Measurements from ENCODE around the gene HIVEP3. TPM values are rescaled to one million over a fixed set of nuclear protein-coding genes. Genes with fewer than 3 reads are reported as not detected.

The HIVEP3 gene
- polyA plus RNA-seq, 1 of the 3 experiments (the other 2 are of a cell fraction), result 6.4 TPM

DNA sequence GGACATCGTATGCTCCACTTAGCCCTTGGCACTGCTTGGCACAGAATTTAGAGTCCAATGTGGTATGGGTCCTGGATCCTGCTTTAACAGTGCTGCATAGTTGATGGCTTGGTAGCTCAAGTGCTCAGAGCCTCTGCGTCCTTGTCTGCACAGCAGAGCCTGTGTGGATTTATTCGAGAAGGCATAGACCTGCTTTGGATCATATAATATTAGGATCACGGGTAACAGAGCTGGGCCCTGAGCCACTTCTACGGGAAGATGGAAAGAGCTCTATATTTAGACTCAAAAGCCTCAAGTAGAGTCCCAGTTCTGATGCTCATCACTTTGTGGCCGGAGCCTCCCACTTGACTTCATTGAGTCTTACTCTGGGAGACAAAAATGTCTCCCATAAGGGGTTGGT is 269.9 kb downstream of the HIVEP3 start (continued):
- TF ChIP-seq GATA2 (CRISPR knock-in tag; IDR thresholded peaks at IDR 0.05), result no peak
- no peak for TF ChIP-seq FOXJ3 (CRISPR knock-in tag; IDR thresholded peaks at IDR 0.05)
- TF ChIP-seq TEAD4 (IDR thresholded peaks at IDR 0.05; ENCODE audit: borderline replicate concordance, insufficient read depth), result no peak
- no peak for TF ChIP-seq JUND (IDR thresholded peaks at IDR 0.05)
- TF ChIP-seq, protein P1, sequence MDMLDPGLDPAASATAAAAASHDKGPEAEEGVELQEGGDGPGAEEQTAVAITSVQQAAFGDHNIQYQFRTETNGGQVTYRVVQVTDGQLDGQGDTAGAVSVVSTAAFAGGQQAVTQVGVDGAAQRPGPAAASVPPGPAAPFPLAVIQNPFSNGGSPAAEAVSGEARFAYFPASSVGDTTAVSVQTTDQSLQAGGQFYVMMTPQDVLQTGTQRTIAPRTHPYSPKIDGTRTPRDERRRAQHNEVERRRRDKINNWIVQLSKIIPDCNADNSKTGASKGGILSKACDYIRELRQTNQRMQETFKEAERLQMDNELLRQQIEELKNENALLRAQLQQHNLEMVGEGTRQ (IDR thresholded peaks at IDR 0.05; ENCODE audit: borderline replicate concordance, low read depth, low read length), result no peak
- no peak for TF ChIP-seq ELF1 (IDR thresholded peaks at IDR 0.05)
- no peak for TF ChIP-seq FOSL2 (IDR thresholded peaks at IDR 0.05; ENCODE audit: borderline replicate concordance, low read depth)
- no peak for TF ChIP-seq POLR2AphosphoS5 (IDR thresholded peaks at IDR 0.05; ENCODE audit: low read depth, low read length)
- TF ChIP-seq RXRA (IDR thresholded peaks at IDR 0.05; ENCODE audit: borderline replicate concordance, low read depth), result no peak

- Histone ChIP-seq H3K9me3 (no peaks in the 10 kb centered on the region), H4K20me1 (ENCODE audit: insufficient read depth) (no peaks in the 10 kb centered on the region), H3F3A (replicated peaks; ENCODE audit: insufficient read depth) (no peaks in the 10 kb centered on the region), H3K36me3 (replicated peaks in 1 of 2; ENCODE audit: control insufficient read depth in 1 of 2, insufficient read depth in 2 of 2, low read length in 1 of 2) (no peaks in the 10 kb centered on the region), H3K27ac (ENCODE audit: low read depth in 2 of 2, low read length in 1 of 2) (no peak overlapping the region), H2AFZ (ENCODE audit: low read depth) (no peak overlapping the region), H3K79me2 (ENCODE audit: insufficient read depth) (no peaks in the 10 kb centered on the region), H3K9me2 (no peaks in the 10 kb centered on the region), H3K4me1 (ENCODE audit: control insufficient read depth in 1 of 2, insufficient read depth in 2 of 2, low read depth in 1 of 2, low read length in 1 of 2) (peaks cover 4 to 15% of the 10 kb centered on the region in 2 experiments; a peak in 2 of 4 replicates), H3K9ac (no peak overlapping the region), H3K4me2 (no peak overlapping the region), H3K4me3 (ENCODE audit: low read depth in 2 of 2, low read length in 1 of 2) (no peak overlapping the region), H3K27me3 (ENCODE audit: insufficient read depth) (no peaks in the 10 kb centered on the region)
- TF ChIP-seq SIN3A (IDR thresholded peaks at IDR 0.05; ENCODE audit: borderline replicate concordance, low read depth, low read length), result no peak
- no peak for TF ChIP-seq FOXJ3 (CRISPR knock-in tag; IDR thresholded peaks at IDR 0.05)
- TF ChIP-seq TEAD4 (IDR thresholded peaks at IDR 0.05; ENCODE audit: borderline replicate concordance, insufficient read depth), result no peak
- no peak for TF ChIP-seq ELF1 (IDR thresholded peaks at IDR 0.05)
- TF ChIP-seq RXRA (IDR thresholded peaks at IDR 0.05; ENCODE audit: borderline replicate concordance, low read depth), result no peak
- no peak for TF ChIP-seq MEF2A (IDR thresholded peaks at IDR 0.05; ENCODE audit: borderline replicate concordance, low read depth)
- TF ChIP-seq RFX5 (IDR thresholded peaks at IDR 0.05; ENCODE audit: low read length), result no peak
- no peak for TF ChIP-seq TCF12 (IDR thresholded peaks at IDR 0.05)
- no peak for TF ChIP-seq SMC3 (IDR thresholded peaks at IDR 0.05; ENCODE audit: low read depth, low read length)
- TF ChIP-seq POLR2AphosphoS5 (IDR thresholded peaks at IDR 0.05; ENCODE audit: low read depth, low read length), result no peak
- TF ChIP-seq PBX3 (IDR thresholded peaks at IDR 0.05), result no peak
- TF ChIP-seq YY1 (IDR thresholded peaks at IDR 0.05; ENCODE audit: low read depth), result no peak
- TF ChIP-seq NFIC (IDR thresholded peaks at IDR 0.05; ENCODE audit: borderline replicate concordance), result no peak
- no peak for TF ChIP-seq RCOR1 (IDR thresholded peaks at IDR 0.05; ENCODE audit: low read length)
- TF ChIP-seq, protein P2, sequence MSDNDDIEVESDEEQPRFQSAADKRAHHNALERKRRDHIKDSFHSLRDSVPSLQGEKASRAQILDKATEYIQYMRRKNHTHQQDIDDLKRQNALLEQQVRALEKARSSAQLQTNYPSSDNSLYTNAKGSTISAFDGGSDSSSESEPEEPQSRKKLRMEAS (IDR thresholded peaks at IDR 0.05; ENCODE audit: low read depth), result no peak
- no peak for TF ChIP-seq EP300 (IDR thresholded peaks at IDR 0.05; ENCODE audit: borderline replicate concordance in 1 of 2, low read depth in 1 of 2, low read length in 1 of 2)
- TF ChIP-seq FOXM1 (IDR thresholded peaks at IDR 0.05; ENCODE audit: low read depth), result no peak
- WGBS (ENCODE audit: low lambda C conversion rate), result 83% methylated on average over 5 of the region's 5 CpGs
- no peak for DNase-seq
- ChIA-PET CTCF (interaction anchor here (0.8 to 1.9 kb wide), 2 partner anchors 10 to 74 kb away, joined by 3 to 6 read pairs; no protein-coding TSS in a partner anchor), POLR2A (no interaction called here)
Measured at GRCh38 chr1:41648230-41648629, 270.5 kb downstream of the HIVEP3 start.
